Measurements from ENCODE around the gene DYSF. TPM values are rescaled to one million over a fixed set of nuclear protein-coding genes. Genes with fewer than 3 reads are reported as not detected.

DYSF gene
- total RNA-seq, 1 experiment from 2014 or later = 2.2 TPM

DNA sequence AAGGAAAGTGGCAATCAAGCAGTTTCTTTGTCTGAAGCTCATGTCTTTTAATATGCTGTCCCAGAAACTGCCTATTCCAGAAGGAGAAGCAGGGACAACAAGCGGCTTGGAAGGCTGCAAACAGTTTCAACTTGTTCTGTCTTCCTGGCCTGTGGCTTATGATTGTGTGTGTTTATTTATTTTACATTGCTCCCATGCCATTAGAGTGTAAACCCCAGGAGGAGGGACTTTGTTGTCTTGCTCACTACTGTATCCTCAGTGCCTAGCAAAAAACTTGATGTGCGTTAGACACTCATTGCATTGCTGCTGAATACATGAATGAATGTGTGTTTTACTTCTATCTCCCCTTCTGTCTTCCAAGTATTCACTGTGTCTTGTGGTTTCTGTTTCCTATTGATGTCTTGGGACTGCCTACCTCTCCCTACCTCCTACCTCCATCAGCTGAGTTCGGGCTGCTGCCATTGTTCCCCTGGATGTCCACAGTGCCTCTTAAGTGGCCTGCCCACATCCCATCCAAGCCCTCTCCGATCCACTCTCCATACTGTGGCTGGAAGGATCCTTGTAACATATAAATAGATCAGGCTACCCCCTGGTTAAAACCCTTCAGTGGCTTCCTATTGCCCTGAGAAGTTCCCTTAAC lies 261.4 kb downstream of the DYSF start:
- Mint-ChIP-seq H3K27ac (ENCODE audit: unreplicated experiment) (no peak overlapping the region), H3K36me3 (ENCODE audit: insufficient read depth, unreplicated experiment) (no peaks in the 10 kb centered on the region), H3K9me3 (ENCODE audit: unreplicated experiment) (no peaks in the 10 kb centered on the region), H3K4me3 (ENCODE audit: unreplicated experiment) (no peak overlapping the region), H3K27me3 (ENCODE audit: insufficient read depth, unreplicated experiment) (peaks cover 2% of the 10 kb centered on the region), H3K4me1 (ENCODE audit: low read depth, unreplicated experiment) (no peaks in the 10 kb centered on the region)
- Histone ChIP-seq H3K27me3 (replicated peaks; ENCODE audit: control insufficient read depth, insufficient read depth, low read length) (no peaks in the 10 kb centered on the region), H3K4me3 (ENCODE audit: low read depth, low read length) (no peak overlapping the region), H3K4me1 (no peaks in the 10 kb centered on the region), H3K36me3 (ENCODE audit: control insufficient read depth, insufficient read depth, low read length) (no peaks in the 10 kb centered on the region), H3K9me3 (no peaks in the 10 kb centered on the region)
- intact Hi-C loops (cut with micrococcal nuclease; ENCODE audit: unreplicated experiment) = no loop called here
- no peak for DNase-seq
- POLR2A ChIA-PET = no interaction called here
- CTCF ChIA-PET = no interaction called here
- no TSS peak for BruUV-seq (replicated peaks)
- TF ChIP-seq, protein P1, sequence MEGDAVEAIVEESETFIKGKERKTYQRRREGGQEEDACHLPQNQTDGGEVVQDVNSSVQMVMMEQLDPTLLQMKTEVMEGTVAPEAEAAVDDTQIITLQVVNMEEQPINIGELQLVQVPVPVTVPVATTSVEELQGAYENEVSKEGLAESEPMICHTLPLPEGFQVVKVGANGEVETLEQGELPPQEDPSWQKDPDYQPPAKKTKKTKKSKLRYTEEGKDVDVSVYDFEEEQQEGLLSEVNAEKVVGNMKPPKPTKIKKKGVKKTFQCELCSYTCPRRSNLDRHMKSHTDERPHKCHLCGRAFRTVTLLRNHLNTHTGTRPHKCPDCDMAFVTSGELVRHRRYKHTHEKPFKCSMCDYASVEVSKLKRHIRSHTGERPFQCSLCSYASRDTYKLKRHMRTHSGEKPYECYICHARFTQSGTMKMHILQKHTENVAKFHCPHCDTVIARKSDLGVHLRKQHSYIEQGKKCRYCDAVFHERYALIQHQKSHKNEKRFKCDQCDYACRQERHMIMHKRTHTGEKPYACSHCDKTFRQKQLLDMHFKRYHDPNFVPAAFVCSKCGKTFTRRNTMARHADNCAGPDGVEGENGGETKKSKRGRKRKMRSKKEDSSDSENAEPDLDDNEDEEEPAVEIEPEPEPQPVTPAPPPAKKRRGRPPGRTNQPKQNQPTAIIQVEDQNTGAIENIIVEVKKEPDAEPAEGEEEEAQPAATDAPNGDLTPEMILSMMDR (IDR thresholded peaks at IDR 0.05; ENCODE audit: insufficient read depth in 1 of 2, low read depth in 1 of 2, low read length in 1 of 2, severe bottlenecking in 1 of 2, unreplicated experiment in 1 of 2) = no peak

DNA sequence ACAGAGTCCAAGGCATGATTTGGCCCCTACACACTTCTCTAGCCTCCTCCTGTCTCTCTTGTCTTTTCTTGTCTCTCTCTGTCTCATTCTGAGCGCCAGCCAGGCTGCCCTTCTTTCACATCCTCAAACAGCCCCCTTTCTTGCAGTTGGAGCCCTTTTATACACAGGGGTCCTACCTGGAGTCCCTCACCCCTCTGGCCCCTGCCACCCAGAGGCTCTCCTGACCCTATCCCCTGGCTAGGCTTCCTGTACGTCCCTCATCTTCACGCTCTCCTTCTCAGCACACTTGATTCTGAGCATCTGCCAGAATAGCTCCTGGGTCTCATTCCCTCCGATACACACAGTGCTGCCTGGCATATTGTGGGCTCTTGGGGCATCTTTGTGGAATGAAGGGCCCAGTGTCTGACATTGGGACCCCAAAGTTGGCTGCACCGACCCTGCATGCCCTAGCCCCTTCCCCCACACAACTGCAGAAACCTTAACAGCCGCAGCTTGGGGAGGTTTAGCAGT lies 261.9 kb downstream of the DYSF start:
- H3K9me3 Mint-ChIP-seq (ENCODE audit: unreplicated experiment) = no peaks in the 10 kb centered on the region
- CTCF ChIA-PET = no interaction called here
- H3K36me3 Mint-ChIP-seq (ENCODE audit: insufficient read depth, unreplicated experiment) = no peaks in the 10 kb centered on the region
- no peaks in the 10 kb centered on the region; the same call in 1 of the 2 replicates for H3K4me1 ChIP-seq
- no peaks in the 10 kb centered on the region for H3K9me3 ChIP-seq
- no peaks in the 10 kb centered on the region for H3K36me3 ChIP-seq (ENCODE audit: control insufficient read depth, insufficient read depth, low read length)
- peaks cover 2% of the 10 kb centered on the region for H3K27me3 Mint-ChIP-seq (ENCODE audit: insufficient read depth, unreplicated experiment)
- no peaks in the 10 kb centered on the region for H3K4me1 Mint-ChIP-seq (ENCODE audit: low read depth, unreplicated experiment)
- POLR2A ChIA-PET = no interaction called here
- BruUV-seq (replicated peaks) = no TSS peak
- H3K4me3 ChIP-seq (ENCODE audit: low read depth, low read length) = no peak overlapping the region
- TF ChIP-seq, protein P1 (IDR thresholded peaks at IDR 0.05; ENCODE audit: insufficient read depth in 1 of 2, low read depth in 1 of 2, low read length in 1 of 2, severe bottlenecking in 1 of 2, unreplicated experiment in 1 of 2) = no peak
- DNase-seq = no peak
- no peak overlapping the region for H3K4me3 Mint-ChIP-seq (ENCODE audit: unreplicated experiment)
- intact Hi-C loops (cut with micrococcal nuclease; ENCODE audit: unreplicated experiment) = no loop called here
- H3K27ac Mint-ChIP-seq (ENCODE audit: unreplicated experiment) = no peak overlapping the region
- H3K27me3 ChIP-seq (replicated peaks; ENCODE audit: control insufficient read depth, insufficient read depth, low read length) = no peaks in the 10 kb centered on the region

DNA sequence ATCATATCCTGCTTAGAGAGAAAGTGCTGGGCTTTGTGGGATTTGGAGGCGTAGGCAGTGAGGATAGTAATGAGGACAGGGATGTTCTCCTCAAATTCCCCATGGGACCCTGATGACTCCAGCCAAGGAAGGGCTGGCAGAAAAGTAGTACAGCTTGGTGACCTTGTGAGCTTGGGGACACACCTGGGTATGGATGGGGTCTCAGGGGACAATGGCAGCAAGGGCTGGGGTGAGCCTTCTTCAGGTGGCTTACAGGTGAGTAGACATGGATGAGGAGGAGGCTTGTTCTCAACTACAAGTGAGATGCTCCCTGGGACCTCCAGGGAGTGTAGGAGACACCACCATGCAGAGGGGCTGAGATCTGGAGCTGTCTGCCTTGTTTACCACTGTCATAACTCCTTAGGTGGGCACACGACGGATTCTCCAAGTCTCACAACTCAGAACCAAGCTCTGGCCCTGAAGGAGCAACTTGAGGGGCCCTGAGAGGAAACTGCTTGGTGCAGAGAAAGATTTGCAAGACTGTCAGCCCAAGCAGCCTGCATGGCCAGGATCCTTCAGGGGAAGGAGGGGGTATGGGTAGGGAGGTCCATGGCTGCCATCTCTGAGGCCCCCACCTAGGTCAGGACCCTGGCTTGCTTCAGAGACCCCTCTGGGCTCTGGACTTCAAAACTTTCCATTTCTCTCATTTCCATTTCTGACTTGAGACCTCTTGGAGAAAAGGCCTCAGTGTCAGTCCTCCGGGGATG lies 262.8 kb downstream of the DYSF start:
- intact Hi-C loops (cut with micrococcal nuclease; ENCODE audit: unreplicated experiment) = no loop called here
- no peaks in the 10 kb centered on the region for H3K36me3 ChIP-seq (ENCODE audit: control insufficient read depth, insufficient read depth, low read length)
- no peaks in the 10 kb centered on the region for H3K27me3 ChIP-seq (replicated peaks; ENCODE audit: control insufficient read depth, insufficient read depth, low read length)
- no peak overlapping the region for H3K27ac Mint-ChIP-seq (ENCODE audit: unreplicated experiment)
- H3K27me3 Mint-ChIP-seq (ENCODE audit: insufficient read depth, unreplicated experiment) = peaks cover 2% of the 10 kb centered on the region
- no peak overlapping the region for H3K4me3 ChIP-seq (ENCODE audit: low read depth, low read length)
- ChIA-PET CTCF (no interaction called here), POLR2A (no interaction called here)
- BruUV-seq (replicated peaks) = no TSS peak
- peaks cover 8% of the 10 kb centered on the region; the same call in 1 of the 2 replicates for H3K4me1 ChIP-seq
- TF ChIP-seq, protein P1 (IDR thresholded peaks at IDR 0.05; ENCODE audit: insufficient read depth in 1 of 2, low read depth in 1 of 2, low read length in 1 of 2, severe bottlenecking in 1 of 2, unreplicated experiment in 1 of 2) = no peak
- no peaks in the 10 kb centered on the region for H3K36me3 Mint-ChIP-seq (ENCODE audit: insufficient read depth, unreplicated experiment)
- DNase-seq = no peak
- no peaks in the 10 kb centered on the region for H3K9me3 ChIP-seq
- H3K4me1 Mint-ChIP-seq (ENCODE audit: low read depth, unreplicated experiment) = peaks cover 7% of the 10 kb centered on the region
- H3K9me3 Mint-ChIP-seq (ENCODE audit: unreplicated experiment) = no peaks in the 10 kb centered on the region
- H3K4me3 Mint-ChIP-seq (ENCODE audit: unreplicated experiment) = no peak overlapping the region

All from Caco-2 (cell line).